Fibroblast of villous mesenchyme (primary cell): ENCODE data around the gene FAM111B. TPM values are rescaled to one million over a fixed set of nuclear protein-coding genes. Genes with fewer than 3 reads are reported as not detected.
"Not testable (repeated sequence)": the region's sequence is repeated elsewhere in the genome, so short reads cannot be mapped to it uniquely, and the experiment has no call there.

ENCODE experiments used
- DNase-seq: peaks from one replicate; pipeline ENCODE4 v3.0.0-alpha.2; 2010; ENCODE audit warnings: low read depth
- H3K4me3 ChIP-seq: 2 replicates; pipeline ENCODE4 v1.5.1; 2011; ENCODE audit warnings: low read depth, mild to moderate bottlenecking, low read length
- total RNA-seq: library from RNA; depleted of rRNA; stranded (reverse); fragments of >200 nt; gene quantifications from 2 replicates; pipeline ENCODE4 v1.2.3, GENCODE V29; 2012
- TF ChIP-seq, protein P1 (sequence below): IDR thresholded peaks from 2 replicates; pipeline ENCODE4 v1.5.1; 2012; ENCODE audit warnings: low read depth, mild to moderate bottlenecking, low read length; ENCODE audit not compliant: insufficient read depth

FAM111B gene
- total RNA-seq, 1 donor = 12.1 TPM

DNA sequence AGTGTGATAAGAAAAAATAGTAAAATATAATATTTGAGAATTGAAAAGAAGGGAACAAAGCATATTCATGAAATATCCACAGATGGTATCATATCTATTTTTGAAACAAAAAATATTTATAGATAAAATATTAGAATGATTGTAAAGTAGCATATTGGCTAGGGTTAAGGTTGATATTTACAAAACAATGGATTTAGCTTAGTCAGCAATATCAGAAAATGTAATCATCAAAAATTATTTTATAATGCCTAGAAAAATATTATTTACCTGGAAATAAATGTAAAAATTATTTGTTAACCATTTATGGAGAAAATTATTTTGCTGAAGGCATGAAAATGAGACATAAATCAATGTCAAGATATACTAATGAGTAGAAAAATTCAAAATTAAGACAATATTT, 12.8 kb downstream of the FAM111B start:
- no peak overlapping the region for H3K4me3 ChIP-seq
- TF ChIP-seq, protein P1, sequence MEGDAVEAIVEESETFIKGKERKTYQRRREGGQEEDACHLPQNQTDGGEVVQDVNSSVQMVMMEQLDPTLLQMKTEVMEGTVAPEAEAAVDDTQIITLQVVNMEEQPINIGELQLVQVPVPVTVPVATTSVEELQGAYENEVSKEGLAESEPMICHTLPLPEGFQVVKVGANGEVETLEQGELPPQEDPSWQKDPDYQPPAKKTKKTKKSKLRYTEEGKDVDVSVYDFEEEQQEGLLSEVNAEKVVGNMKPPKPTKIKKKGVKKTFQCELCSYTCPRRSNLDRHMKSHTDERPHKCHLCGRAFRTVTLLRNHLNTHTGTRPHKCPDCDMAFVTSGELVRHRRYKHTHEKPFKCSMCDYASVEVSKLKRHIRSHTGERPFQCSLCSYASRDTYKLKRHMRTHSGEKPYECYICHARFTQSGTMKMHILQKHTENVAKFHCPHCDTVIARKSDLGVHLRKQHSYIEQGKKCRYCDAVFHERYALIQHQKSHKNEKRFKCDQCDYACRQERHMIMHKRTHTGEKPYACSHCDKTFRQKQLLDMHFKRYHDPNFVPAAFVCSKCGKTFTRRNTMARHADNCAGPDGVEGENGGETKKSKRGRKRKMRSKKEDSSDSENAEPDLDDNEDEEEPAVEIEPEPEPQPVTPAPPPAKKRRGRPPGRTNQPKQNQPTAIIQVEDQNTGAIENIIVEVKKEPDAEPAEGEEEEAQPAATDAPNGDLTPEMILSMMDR = no peak
- no peak for DNase-seq

DNA sequence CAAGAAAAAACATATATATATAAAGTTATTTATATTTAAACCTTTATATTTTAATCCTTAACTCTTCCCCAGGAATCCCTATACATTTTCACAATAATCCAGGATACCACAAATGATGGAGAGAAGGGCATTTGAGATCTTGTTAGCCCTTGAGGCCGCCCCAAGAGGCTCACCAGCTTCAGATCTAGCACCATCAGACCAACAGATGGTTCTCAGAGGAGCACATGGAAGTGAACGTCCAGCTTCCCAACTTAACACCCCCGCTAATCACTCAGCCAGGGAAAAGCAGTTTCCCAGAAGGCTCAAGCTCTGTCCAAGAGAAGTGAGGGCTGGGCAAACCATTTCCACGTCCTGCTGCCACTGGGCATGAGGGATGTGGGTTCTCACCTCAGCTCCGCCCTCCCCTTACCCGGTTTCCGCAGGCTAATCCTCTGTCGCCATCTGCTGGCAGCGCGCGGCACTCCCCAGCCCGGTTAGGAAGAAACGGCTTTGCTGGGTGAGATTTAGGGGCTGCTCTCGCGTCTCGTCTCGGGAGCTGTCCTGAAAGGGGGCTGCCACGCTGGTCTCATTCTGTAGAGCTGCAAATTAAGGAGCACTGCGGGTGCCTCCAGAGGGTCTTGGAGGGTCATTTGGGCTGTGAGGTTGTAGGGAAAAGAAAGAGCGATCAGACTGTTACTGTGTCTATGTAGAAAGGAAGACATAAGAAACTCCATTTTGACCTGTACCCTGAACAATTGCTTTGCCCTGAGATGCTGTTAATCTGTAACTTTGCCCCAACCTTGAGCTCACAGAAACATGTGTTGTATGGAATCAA, 28.8 kb downstream of the FAM111B start:
- DNase-seq = peak; percentile 74
- peak overlapping the region; percentile 29 for H3K4me3 ChIP-seq
- TF ChIP-seq, protein P1 = peak; percentile 98

DNA sequence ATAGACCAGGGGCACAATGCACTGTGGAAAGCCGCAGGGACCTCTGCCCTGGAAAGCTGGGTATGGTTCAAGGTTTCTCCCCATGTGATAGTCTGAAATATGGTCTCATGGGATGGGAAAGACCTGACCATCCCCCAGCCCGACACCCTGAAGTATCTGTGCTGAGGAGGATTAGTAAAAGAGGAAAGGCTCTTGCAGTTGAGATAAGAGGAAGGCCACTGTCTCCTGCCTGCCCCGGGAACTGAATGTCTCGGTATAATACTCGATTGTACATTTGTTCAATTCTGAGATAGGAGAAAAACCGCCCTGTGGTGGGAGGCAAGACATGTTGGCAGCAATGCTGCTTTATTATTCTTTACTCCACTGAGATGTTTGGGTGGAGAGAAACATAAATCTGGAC, 29.5 kb downstream of the FAM111B start:
- DNase-seq, H3K4me3 ChIP-seq: not testable (repeated sequence)

DNA sequence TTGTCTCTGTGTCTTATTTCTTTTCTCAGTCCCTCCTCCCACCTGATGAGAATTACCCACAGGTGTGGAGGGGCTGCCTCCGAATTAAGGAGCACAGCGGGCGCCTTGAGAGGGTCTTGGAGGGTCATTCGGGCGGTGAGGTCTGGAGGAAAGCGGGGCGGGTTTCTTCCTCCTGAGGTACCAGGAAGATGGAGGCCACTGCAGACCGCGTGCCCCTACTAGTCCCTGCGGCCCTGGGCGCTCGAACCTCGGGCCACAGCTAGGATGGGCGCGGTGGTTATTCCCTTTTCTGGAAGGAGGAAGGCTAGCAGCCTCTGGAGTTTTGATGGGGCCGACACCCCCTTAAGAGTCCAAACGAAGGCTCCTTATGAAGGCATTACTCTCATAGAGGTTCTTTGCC, 30.2 kb downstream of the FAM111B start:
- TF ChIP-seq, protein P1 = no peak
- no peak overlapping the region for H3K4me3 ChIP-seq
- DNase-seq = no peak

DNA sequence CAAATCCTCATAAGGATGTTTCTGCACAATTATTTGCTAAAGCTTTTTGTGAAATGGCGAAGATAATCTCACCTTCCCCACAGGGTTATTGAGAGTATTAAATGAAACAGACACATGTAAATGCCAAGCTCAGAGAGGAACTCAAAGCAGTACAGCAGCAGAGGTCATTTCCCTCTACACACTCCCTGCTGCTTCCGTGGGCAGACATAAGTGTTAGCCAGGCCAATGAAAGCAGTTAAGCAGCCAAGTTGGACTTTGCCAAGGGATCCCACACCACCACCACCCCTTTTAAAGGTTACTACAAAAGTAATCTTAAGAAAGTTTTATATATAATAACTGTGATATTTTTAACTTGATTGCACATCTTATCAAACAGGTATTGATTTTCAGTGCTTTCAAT, 31.6 kb downstream of the FAM111B start:
- DNase-seq = no peak

DNA sequence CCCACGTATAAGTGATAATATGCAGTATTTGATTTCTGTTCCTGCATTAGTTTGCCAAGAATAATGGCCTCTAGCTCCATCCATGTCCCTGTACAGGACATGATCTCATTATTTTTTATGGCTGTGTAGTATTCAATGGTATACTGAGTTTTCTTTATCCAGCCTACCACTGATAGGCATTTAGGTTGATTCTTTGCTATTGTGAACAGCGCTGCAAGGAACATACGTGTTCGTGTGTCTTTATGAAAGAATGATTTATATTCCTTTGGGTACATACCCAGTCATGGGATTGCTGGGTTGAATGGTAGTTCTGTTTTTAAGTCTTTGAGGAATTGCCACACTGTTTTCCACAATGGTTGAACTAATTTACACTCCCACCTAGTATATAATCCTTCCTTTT, 34.2 kb downstream of the FAM111B start:
- DNase-seq = no peak
- TF ChIP-seq, protein P1 = no peak
- no peak overlapping the region for H3K4me3 ChIP-seq

More for the DNA sequence above, 31.6 kb downstream of the FAM111B start:
- TF ChIP-seq, protein P1 = no peak
- H3K4me3 ChIP-seq = no peak overlapping the region

DNA sequence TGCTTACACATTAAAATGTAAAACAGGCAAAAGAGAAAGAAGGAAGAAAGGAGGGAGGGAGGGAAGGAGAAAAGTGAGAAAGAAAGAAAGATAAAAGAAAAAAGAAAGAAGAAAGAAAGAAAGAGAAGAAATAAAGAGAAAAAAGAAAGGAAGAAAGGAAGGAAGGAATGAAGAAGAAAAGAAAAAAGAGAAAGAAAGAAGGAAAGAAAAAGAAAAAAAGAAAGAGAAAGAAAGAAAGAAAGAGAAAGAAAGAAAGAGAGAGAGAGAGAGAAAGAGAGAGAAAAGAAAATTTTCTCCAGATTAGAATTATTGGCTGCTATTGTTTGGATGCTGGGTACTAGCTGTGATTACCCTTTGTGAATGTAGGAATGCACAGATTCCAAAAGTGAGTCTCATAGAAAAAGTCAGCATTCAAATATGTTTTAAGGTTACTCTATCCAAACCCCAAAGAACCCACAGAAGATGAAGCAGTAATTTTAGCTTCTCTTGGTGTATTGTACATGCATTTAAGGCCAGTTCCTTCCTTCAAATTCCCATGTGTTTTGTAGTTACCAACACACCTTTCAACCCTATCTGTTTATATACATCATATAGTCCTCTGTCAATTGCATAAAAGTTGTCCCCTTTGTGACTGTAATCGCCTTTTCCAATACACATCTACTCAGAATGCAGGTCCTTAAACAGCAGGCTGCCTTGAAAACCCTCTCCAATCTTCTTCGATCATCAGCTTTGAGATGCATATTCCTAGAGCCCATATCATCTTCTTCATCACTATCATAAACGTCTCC, 34.8 kb downstream of the FAM111B start:
- H3K4me3 ChIP-seq = peak overlapping the region; percentile 87
- peak; percentile 24 for DNase-seq
- TF ChIP-seq, protein P1 = no peak
